Fibroblast of skin of left quadriceps (primary cell): ENCODE data around the gene EDRF1.

Experiments used
- DNase-seq, 2 experiments: peaks; one replicate each; pipeline ENCODE4 v3.0.0-alpha.2; 2013; ENCODE audit warnings: low read depth in 2 of 2

EDRF1 gene

DNA sequence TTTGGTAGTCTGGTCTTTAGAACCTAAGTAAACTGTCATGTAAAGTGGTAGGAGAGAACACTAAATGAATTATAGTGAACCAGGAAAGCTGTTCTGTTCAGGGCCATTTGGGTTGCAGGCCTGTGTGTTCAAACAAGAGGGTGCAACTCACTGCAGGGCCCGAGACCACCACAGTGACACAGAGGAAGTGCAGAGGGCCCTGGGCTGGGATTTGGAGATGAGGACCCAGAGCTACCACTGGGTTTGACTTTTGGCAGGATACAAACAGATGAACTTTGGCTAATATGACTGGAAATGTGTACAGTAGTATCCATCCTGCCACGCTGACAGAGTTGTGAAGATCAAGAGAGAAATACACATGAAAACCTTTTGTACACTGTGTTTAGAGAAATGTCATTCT, 46.3 kb downstream of the EDRF1 start:
- DNase-seq, result no peak

DNA sequence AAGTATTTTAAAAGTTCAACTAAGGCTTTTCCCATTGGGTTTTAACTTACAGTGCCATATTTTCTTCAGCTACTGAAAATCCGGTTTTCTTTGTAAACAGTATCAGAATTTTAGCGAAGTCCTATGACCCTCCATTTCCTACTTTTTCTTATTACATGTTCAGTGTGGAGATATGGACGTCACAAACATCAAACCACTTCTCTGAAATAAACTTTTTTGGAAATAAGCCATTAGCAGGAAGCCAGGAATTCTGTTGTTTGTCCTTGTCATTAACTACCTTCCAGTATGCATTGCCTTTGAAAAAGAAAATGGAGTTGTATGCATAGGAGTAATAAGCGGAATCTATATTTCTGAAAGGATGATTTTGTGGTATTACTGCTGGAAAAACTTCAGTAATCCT, 47.0 kb downstream of the EDRF1 start:
- no peak for DNase-seq

DNA sequence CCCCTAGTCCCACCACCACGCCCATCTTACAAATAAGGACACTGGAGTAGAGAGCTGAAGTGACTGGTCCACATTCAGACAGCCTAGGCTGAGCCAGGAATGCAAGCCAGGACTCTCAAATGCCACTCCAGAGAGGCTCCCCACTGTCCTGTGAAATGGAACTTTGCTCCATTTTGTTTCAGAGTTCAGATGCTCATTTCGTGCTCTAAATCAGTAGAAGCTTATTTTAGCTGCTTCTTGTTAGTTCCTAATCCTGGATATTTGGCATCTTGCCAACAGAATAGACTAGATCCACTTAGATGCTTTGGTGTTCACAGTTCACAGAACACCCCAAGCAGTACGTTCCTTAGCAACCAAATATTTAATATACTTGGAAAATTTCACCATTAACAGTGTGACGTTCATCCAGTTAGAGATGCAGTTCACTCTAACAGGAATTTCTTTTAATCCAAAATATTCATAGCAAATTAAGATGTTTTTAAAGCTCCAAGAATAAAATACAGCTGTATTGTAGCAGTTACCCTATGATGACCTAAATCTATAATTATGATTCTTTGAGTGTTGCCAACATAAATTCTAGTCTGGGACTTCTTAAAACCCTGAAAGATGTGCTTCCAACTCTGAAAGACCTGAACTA, 48.8 kb downstream of the EDRF1 start:
- DNase-seq, result peak in 1 of 2 experiments; percentile 4

DNA sequence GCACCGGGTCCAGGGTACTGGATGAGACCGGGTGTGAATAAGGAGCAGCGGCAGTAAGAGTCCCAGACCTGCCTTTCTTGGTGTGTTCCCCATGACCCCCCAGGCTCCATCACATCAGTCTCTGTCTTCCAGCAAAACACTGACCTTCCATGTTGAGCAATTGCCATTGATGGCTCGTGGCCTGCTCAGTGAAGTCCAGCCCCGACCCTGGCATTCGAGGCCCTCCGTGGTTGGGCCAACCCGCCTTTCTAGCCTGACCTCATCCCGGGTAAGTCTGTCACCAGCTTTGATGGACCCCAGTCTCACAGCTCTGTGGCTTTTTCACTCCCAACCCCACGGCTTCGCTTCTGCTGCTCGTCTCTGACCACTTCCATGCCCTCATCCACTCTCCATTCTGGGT, 49.7 kb downstream of the EDRF1 start:
- DNase-seq, result no peak

DNA sequence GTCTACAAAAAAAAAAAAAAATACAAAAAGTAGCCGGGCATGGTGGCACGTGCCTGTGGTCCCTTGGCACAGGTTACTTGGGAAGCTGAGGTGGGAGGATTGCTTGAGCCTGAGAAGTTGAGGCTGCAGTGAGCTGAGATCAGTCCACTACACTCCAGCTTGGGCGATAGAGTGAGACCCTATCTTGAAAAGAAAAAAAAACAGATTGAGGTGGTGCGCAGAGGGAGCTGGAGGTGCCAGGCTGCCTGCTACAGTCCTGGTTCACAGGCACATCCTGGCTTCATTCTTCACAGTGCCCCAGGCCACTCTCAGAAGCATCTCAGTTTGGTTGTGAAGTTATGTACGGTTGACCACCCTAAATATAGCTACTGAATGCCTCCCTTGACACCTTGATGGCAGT, 51.3 kb downstream of the EDRF1 start:
- no peak for DNase-seq

DNA sequence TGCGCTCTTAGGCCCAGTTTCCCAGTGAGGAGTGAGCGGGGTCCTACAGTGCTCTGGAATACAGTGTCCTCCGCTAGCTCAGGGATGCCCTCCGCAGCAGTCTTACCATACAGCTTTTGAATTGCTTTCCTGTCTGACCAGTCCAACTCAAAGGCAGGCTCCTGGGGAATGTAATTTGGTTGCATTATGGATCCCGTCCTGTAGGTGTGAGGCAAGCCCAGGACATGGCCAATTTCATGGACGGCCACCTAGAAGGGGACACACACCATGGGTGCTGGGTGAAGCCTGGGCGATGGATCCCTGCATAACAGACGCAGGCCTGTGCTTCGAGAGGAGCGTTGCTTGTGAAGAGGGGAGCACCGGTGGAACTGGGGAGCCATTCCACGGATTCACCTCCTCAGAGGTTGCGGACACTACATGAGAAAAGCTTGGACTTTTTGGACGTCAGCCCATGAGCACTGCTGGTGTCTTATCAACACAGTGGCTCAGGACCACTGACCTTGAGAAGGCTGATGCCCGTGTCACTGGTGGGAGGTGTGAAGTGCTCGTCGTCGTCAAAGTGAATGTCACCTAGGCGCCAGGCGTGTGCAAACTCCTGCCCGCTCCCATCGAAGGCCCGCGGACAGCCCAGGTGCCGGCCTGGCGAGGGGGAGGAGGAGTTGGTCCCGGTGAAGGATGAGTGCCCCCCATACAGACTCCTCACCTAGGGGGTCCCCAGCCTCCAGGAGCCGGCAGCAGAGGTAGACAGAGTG, 52.8 kb downstream of the EDRF1 start:
- DNase-seq, result no peak

DNA sequence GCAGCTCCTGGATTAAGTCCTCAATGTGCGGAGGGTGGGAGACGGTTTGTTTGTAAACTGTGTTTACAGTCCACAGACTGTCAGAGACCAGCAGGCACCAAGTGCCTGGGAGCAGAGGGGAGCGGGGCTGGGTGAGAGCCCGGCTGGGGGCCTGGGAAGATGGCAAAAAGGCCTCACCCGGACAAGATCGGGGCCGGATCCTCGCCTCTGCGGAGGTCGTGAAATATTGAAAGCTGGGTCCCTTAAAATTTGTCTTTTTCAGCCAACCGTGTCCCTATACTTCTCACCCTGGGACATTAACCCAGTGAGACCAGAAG, 53.3 kb downstream of the EDRF1 start:
- no peak for DNase-seq

DNA sequence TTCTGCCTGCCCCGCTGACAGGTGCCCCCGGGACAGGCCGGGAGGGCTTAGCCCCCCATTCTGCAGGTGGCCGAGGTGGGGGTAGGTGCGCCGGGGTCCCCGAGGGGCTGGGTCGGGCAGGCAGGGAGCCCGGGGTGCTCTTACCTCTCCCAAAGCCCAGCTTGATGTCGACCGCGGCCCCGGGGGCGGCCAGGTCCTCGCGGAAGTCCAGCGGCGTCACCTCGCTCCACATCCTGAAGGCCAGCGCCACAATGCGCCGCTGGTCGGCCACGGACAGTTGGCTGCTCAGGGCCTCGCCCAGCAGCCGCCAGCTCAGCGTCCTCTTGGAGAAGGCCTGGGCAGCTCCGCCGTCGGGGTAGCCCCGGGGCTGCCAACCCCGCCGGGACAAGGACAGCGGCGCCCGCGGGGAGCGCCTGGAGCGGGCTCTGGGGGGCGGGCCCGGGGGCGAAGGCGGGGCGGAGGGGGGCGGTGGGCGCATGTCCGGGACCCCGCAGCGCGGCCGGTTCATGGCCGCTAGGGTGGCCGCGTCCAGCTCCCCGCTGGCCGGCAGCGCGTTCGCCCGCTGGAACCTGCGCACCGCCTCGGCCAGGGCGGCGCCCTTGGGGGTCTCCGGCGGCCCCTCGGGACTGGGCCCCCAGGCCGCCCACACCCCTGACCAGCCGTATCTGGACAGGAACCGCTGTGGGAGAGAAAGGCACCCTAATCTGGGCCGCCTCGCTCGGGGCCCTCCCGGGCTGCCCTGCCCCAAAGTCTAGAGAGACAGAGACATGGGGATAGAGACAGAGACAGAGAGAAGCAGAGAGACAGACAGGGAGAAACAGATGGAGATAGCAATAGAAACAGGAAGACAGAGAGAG, 54.4 kb downstream of the EDRF1 start:
- DNase-seq, result no peak

DNA sequence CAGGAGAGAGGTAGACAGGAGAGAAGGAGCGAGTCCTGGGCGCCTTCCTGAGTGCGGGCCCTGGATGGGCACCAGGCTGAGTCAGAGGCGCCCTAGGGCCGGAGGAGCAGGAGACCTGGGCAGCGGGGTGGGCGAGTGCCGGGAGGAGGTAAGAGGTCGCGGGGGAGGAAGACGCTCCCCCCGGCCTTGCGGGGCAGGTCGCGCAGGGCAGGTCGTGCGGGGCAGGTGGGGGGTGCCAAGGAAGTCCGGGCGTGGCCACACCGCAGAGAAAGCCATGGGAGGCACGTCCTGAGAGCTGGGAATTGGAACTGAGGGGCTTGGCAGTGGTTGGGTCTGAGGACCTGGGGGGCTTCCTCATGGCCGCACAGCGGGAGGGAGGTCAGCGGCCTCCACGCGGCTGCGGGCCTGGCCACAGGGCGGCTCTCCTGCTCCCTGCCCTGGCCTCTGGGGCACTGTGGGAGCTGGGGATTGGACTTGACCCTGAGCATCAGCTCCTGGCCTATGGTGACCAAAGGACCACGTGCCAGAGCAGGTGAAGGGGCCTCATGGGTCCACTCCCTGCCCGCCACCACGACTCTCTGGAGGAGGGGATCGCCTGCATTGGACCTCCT, 55.2 kb downstream of the EDRF1 start:
- no peak for DNase-seq

DNA sequence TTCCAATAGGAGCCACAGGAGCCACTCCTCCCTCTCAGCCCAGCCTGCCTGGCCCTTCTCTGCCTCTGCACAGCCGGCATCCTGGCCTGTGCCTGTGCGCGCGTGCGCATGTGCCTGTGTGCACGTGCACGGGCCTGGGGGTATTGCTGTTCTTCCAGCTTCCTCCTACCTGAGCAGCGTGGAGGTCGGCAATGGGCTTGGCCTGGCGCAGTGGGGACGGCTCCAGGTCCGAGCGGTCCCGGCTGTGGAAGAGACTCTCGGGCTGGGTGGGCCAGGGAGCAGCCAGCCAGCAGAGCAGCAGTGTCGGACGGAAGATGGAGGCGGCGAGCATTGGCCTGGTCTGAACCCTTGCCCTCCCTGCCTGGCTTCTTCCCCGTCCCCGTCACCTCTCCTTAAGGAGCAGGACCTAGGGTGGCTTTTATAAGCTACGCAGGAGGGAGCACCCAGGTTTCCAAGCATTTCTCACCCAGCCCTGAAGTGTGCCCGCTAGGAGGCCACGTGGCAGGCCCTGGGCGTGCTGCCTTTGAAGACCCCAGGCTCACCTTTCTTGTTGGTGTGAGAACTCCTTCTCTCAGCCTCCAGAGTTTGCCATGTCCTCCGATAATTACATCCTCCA, 56.1 kb downstream of the EDRF1 start, which contains the start of gene MMP21:
Gene MMP21, minus strand, starts transcription at position 331 of the 616 bp plus-strand sequence. Its CDS starts 0 bp downstream, at position 331.
- no peak for DNase-seq

DNA sequence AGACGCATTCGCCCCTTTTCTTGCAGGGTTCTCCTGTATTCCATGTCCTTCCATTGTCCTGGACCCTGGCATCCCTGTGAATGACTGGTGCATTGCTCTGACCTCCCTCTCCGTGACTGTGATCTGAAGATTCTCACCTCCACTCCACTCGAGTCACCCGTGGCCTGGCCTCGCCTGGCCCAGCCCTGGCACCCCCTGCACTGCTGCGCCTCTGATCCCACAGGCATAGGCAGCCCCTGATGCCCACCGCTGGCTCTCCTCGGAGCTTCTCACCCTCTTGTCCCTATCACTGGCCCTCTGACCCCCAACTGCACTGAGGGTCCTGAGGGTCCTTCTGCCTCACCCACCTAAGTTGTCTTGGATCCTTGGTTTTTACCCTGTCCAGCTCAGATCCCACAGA, 58.3 kb downstream of the EDRF1 start:
- no peak for DNase-seq

DNA sequence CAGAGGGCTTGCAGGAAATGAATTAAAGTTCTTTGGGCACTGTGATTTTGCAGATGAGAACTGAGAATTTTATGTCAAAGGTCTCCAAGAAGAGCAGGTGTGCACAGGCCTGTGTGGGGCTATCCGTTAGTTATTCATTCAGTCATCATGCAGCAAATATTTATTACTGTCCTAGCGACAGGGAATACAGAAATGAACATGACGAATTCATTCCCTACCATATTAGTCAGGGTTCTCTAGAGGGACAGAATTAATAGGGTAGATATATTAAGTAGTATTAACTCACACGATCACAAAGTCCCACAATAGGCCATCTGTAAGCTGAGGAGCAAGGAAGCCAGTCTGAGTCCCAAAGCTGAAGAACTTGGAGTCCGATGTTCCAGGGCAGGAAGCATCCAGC, 59.0 kb downstream of the EDRF1 start:
- no peak for DNase-seq

DNA sequence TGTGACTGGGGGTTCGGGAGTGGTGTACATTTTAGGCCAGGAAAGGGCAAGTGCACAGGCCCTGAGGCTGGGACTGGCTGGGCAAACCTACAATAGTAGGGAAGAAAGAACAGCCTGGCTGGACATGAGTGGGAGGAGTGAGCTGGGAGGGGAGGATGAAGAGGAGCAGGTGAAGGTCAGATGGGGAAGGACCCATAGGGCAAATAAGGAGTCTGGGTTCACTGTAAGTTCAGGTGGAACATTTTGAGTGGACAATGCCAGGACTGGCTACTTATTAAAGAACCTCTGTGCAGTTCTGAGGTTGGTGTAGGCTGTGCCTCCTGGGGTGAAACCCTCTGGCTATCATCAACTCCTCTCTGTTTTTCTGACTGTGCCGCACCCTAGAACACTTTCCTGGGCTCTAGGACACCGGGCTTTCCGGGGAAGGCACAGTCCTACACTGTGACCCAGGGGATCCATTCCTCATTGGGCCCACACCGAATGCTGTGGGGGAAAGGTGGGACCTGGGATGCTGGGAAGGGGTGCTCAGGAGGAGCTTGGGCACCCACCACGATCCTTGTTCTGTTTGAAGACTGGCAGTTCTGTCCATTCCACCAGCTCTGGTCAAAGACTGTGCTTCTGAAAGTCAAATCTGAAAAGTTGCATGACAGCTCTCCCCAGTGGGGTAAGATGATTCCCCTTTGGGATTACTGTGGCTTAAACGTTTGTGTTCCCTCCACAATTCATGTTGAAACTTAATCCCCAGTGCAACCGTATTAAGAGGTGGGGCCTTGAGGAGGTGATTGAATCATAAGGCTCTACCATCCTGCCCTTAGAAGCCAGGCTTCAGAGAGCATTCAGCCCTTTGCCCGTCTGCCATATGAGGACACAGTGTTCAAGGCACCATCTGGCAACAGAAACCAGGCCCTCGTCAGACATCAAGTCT, 60.2 kb downstream of the EDRF1 start:
- DNase-seq, result no peak

DNA sequence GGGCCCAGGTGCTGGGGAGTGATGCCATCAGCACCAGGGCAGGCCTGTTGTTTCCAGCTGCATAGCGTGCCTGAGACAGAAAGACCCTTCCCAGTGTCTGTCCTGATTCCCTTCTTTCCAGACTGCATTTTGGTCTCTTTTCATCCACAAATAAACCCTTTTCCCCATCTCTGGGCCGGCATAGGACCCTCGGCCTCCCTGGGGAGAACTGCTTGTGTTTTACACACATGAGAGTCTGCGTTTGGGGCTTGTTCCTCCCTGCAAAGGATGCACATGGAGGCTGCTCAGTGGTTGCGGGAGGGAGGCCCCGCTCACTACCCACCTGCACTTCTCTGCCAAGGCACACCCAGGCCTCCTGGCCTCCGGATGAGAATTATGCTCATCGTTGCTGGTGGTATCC, 61.9 kb downstream of the EDRF1 start:
- no peak for DNase-seq

DNA sequence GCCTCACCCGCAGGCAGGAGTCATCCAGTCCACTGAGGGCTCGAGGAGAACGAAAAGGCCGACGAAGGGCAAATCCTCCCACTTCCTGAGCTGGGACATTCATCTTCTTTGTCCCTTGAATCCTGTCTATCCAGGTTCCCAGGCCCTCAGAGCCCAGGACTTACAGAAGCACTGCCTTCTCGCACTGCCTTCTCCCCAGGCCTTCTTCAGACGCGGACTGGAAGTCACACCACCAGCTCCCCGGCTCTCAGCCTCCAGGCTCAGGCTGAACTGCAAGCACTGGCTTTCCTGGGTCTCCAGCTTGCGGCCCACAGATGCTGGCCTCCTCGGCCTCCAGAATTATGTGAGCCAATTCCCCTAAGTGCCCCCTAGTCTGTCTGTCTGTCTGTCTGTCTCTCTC, 62.5 kb downstream of the EDRF1 start:
- DNase-seq, result no peak

DNA sequence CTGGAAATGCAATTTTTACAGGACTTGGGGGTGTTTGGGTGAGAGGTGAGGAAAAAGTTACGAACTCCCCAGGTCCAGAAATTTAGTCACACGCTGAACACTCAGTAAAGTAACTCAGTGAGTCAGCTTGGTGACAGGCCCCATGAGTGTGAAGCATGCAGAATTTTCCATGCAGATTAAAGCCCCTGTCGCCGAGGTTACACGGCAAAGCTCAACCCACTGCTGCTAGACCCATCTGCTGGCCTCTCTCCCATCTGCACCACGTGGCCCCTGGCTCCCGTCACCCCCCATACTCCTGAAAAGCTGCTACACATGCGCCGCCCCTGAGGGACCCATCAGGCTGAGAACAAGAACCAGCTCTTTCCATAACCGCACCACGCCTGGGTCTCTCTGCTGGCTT, 63.1 kb downstream of the EDRF1 start:
- no peak for DNase-seq

DNA sequence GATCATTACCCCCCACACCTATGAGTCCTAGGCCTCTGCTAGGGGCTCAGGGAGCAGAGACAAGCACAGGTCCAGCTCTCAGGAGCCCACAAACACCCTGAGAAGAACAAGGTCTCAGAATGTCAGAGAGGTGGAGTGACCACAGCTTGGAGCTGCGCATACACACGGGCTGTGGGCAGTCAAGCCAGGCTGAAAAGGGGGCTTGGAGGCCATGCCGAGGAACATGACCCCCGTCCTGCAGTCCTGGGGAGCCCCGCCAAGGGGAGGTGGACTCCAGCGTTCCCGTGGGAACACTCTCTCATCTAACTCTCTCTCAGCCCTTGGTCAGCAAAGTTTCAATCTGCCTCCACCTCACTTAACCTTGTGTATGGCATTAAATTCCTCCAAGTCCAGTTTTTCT, 63.9 kb downstream of the EDRF1 start:
- no peak for DNase-seq

DNA sequence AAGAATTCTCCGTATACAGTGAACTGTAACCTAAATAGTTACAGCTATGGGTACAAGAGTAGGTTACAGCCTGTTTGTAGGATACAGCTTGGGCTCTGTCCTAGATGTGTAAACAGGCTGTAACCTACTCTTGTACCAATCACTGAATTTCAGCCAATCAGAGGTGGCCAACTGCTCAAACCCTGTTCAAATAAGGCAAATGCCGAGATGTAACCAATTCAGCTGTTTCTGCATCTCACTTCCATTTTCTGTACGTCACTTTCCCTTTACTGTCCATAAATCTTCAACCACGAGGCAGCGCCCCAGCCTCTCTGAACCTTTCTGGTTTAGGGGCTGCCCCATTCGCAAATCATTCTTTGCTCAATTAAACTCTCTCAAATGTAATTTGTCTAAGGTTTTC, 64.4 kb downstream of the EDRF1 start:
- DNase-seq, result no peak

DNA sequence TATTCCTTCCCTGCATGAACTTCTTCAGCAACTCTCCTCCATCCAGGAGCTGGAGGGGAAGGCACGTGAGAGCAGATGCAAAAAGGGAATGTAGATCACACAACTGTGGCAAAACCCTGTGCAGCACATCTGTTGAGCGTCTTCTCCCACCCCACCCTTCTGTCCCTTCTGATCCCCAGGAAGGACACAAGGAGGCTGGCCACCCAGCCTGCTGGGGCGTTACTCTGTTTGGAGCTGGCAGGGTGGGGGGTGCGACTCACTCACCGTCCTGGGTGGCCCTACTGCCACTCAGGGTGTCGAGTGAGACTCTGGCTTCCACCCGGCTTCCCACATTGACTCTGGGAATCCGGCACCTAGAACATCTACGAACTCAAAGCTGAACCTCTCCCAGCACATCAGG, 66.3 kb downstream of the EDRF1 start:
- no peak for DNase-seq

DNA sequence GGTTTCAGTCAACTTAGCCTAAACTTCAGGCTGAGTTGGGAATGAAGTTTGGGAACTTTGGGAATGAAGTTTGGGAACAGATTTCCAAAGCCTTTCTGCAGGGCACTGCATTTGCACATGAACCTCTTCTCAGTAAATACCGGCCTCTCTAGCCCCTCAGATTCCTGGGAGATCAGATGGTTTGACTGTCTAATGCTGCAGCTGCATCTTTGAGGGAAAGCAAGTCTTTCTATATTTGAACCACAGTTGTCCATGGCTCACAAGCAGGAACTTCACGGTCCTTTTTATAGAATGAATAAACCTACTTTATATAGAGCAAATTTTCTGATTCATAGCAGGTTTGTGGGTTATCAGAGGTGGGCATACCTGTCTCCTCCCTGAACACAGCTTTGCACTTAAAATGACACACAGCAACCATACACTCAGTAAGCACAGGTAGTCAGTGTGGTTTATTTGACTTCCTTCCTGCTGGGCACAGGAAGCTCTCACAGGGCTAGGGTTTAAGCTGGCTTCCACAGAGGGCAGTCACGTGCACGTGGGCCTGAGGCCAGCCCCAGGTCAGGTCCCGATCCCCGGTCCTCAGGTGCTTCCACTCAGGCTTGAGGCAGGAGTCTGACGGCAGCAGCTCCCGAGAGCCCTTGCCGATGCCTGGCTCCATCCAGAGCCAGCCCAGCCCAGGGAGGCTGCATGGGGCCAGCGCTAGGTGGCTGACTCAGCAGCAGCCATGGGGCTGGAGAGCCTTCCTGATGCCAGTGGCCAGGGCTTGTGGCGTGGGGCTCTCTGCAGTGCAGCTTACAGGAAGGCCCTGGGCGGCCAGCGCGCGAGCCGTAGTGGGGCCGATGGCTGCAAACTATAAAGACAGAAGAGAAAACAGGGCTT, 68.9 kb downstream of the EDRF1 start:
- DNase-seq, result no peak
